Activated naive CD8-positive, alpha-beta T cell (primary cell): ENCODE measurements around the gene HDGFL3.
"Not testable (repeated sequence)": the region's sequence is repeated elsewhere in the genome, so short reads cannot be mapped to it uniquely, and the experiment has no call there.

Experiments
- H3K27ac Mint-ChIP-seq: one replicate; pipeline ENCODE4 v1.8.0; 2021; ENCODE audit warnings: mixed read lengths
- H3K27me3 Mint-ChIP-seq: one replicate; pipeline ENCODE4 v1.8.0; 2021; ENCODE audit warnings: mixed read lengths
- H3K36me3 Mint-ChIP-seq: one replicate; pipeline ENCODE4 v1.8.0; 2021; ENCODE audit warnings: mixed read lengths
- H3K4me1 Mint-ChIP-seq: one replicate; pipeline ENCODE4 v1.8.0; 2021; ENCODE audit warnings: low read depth, mixed read lengths
- H3K4me3 Mint-ChIP-seq: one replicate; pipeline ENCODE4 v1.8.0; 2021; ENCODE audit warnings: mild to moderate bottlenecking, mixed read lengths
- H3K9me3 Mint-ChIP-seq: one replicate; pipeline ENCODE4 v1.8.0; 2021; ENCODE audit warnings: low read depth, mixed read lengths

HDGFL3 gene

GRCh38 chr15:83085461-83085860 lies 122.2 kb downstream of the HDGFL3 start:
- not testable (repeated sequence) for H3K27me3 Mint-ChIP-seq, H3K27ac Mint-ChIP-seq, H3K9me3 Mint-ChIP-seq, H3K36me3 Mint-ChIP-seq, H3K4me1 Mint-ChIP-seq, H3K4me3 Mint-ChIP-seq

- Mint-ChIP-seq H3K27me3 (peaks cover 9% of the 10 kb centered on the region), H3K27ac (no peak overlapping the region), H3K36me3 (no peaks in the 10 kb centered on the region), H3K4me1 (no peaks in the 10 kb centered on the region), H3K9me3 (no peaks in the 10 kb centered on the region), H3K4me3 (no peak overlapping the region)
Observed at GRCh38 chr15:83082730-83083386, 124.8 kb downstream of the HDGFL3 start.

- Mint-ChIP-seq H3K9me3 (no peaks in the 10 kb centered on the region), H3K27ac (no peak overlapping the region), H3K27me3 (peaks cover 15% of the 10 kb centered on the region), H3K36me3 (no peaks in the 10 kb centered on the region), H3K4me1 (no peaks in the 10 kb centered on the region), H3K4me3 (no peak overlapping the region)
Observed at GRCh38 chr15:83081256-83082014, 126.2 kb downstream of the HDGFL3 start.

GRCh38 chr15:83078712-83079111 lies 128.9 kb downstream of the HDGFL3 start:
- Mint-ChIP-seq H3K4me3 (no peak overlapping the region), H3K27me3 (peaks cover 15% of the 10 kb centered on the region), H3K27ac (no peak overlapping the region), H3K9me3 (no peaks in the 10 kb centered on the region), H3K36me3 (no peaks in the 10 kb centered on the region), H3K4me1 (no peaks in the 10 kb centered on the region)
